GM19240 (cell line): ENCODE measurements around the gene SFXN3.

Source experiments
- DNase-seq: peaks from one replicate; pipeline ENCODE4 v3.0.0; 2011; ENCODE audit warnings: low spot score; ENCODE audit not compliant: insufficient read length

Gene SFXN3

DNA sequence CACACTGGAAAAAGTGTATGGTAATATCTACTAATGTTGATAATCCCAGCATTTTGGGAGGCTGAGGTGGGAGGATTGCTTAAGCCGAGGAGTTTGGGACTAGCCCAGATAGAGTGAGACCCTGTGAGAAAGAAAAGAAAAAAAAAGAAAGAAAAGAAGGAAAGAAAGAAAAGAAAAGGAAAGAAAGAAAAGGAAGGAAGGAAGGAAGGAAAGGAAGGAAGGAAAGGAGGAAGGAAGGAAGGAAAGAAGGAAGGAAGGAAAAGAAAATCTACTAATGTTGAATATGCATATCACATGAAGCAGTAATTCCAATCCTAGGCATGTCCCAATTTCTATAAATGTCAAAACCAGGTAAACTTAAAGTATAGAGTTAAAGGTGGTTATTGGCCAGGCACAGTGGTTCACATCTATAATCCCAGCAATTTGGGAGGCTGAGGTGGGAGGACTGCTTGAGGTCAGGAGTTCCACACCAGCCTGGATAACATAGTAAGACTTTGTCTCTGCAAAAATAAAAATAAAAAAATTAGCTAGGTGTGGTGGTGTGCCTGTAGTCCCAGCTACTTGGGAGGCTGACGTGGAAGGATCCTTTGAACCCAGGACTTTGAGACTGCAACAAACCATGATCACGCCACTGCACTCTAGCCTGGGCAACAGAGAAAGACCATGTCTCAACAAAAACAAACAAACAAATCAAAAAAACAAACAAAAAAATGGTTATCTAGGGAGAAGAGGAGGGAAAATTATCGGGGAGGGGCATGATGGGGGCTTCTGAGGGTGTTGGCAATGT lies 25.5 kb downstream of the SFXN3 start:
- no peak for DNase-seq

- peak; percentile 52 for DNase-seq
Measured at GRCh38 chr10:101060036-101060950, 29.3 kb downstream of the SFXN3 start.

GRCh38 chr10:101060951-101061623 lies 30.1 kb downstream of the SFXN3 start:
- DNase-seq: peak; percentile 84

DNA sequence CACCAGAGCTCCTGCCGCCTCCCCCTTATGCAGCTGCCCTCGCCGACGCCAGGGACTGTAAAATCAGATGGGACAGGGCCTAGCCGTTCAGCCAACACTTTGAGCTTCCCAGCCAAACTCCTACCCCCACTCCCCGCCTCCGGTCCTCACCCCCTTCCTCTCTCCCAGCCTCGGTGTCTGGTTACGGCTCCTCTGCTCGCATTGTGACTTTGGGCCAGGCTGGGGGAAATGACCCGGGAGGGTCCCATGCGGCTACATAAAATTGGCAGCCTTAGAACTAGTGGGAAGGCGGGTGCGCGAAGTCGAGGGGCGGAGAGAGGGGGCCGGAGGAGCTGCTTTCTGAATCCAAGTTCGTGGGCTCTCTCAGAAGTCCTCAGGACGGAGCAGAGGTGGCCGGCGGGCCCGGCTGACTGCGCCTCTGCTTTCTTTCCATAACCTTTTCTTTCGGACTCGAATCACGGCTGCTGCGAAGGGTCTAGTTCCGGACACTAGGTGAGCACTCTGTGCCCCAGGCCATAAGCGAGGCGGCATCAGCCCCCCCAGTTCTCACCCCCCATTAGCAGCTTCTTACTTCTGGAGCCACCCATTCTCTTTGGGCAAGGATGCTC lies 30.7 kb downstream of the SFXN3 start, which contains the start of gene KAZALD1:
KAZALD1 (plus strand) TSS at position 366 of the 608 bp plus-strand sequence. CDS start 604 bp downstream, outside the sequence.
- no peak for DNase-seq

DNA sequence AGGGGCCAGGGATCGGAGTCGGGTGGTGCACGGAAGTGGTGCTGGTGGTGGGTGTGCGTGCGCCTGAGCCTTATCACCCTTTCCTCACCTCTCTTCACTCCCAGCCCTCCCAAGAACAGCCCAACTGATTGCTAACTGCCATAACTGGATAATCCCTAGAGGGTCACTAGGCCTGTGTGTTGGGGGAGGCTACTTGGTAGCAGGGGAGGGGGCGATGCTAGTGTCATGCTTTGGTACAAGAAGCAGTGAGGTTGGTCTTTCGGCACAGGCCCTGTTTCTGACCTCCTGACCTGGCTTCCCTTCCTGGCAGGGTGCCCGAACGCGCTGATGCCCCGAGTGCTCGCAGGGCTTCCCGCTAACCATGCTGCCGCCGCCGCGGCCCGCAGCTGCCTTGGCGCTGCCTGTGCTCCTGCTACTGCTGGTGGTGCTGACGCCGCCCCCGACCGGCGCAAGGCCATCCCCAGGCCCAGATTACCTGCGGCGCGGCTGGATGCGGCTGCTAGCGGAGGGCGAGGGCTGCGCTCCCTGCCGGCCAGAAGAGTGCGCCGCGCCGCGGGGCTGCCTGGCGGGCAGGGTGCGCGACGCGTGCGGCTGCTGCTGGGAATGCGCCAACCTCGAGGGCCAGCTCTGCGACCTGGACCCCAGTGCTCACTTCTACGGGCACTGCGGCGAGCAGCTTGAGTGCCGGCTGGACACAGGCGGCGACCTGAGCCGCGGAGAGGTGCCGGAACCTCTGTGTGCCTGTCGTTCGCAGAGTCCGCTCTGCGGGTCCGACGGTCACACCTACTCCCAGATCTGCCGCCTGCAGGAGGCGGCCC lies 31.4 kb downstream of the SFXN3 start:
- DNase-seq: no peak

GRCh38 chr10:101063050-101063525 lies 32.1 kb downstream of the SFXN3 start:
- DNase-seq: no peak

- DNase-seq: no peak
Measured at GRCh38 chr10:101063548-101064414, 32.7 kb downstream of the SFXN3 start.

GRCh38 chr10:101064415-101065030 lies 33.5 kb downstream of the SFXN3 start:
- DNase-seq: no peak

DNA sequence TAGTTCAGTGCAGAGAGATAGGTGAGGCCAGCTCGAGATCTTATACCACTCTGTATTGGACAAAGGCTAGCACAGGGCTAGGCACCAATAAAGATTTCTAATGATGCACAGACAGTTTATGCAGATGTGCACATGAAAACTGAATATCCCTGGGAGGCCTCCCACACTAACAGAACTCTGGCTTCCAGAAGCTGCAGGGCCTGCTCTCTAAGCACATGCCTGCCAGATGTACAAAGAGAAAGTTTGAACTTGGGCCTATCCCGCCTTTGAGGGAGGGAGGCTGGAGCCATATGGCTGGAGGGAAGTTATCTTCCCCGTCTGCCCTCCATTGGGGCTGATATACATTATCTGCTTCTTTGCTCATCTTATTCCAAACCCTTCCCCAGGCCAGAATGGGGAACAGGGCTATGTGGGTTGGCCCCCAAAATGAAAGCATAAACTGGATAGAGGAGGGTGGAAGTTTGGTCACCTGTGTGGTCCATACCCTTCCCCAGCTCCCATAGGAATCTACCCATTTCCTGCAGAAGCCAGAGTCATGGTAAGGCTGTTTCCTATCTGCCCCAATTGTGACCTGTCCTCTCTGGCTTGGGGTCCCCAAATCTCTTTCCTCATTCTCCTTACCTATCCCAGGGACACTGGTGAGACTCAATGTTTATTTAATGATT lies 34.6 kb downstream of the SFXN3 start:
- DNase-seq: no peak

- no peak for DNase-seq
Measured at GRCh38 chr10:101066146-101066895, 35.3 kb downstream of the SFXN3 start.

DNA sequence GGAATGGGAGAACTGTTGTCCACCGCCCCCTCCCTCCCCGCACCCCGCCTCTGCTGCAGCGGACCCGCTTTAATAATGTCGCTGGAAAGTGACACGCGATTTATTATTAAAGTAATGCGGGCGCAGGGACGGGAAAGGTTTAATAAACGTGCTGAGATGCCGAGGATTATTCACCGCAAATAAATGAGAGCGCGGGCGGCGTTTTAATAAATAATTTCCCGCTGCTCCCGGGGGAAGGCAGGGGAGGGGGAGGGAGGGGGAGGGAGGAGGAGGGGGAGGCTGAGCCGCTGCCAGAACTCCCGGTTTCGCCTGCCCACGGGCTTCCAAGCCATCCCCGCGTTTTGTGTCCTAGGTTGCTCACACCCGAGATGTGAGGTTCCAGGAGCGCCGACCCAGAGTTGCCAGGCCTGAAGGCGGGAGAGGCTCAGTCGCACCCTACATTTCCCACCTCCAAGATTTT lies 35.9 kb downstream of the SFXN3 start:
- DNase-seq: no peak

GRCh38 chr10:101067356-101068083 lies 36.5 kb downstream of the SFXN3 start:
- peak; percentile 78 for DNase-seq

- DNase-seq: no peak
Measured at GRCh38 chr10:101069441-101069840, 38.4 kb downstream of the SFXN3 start.

DNA sequence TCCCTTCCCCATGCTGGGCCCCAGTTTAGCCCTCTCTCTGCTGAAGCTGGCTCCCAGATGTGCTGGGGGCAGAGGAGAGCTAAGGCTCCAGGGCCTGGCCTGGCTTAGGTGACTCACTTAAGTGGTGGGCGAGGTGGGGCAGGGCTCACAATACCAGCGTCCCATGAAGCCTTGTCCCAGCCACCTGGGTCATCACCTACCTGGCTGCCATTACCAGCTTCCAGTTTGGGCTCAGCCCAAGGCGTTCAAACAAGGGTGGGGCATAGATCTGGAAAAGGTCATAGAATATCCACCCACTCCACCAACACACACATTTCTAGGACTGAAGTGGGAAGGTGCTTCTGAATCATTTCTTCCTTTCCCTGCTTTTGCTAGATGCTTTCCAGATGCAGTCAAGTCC lies 39.1 kb downstream of the SFXN3 start:
- no peak for DNase-seq

GRCh38 chr10:101071267-101071884 lies 40.3 kb downstream of the SFXN3 start:
- DNase-seq: no peak

- no peak for DNase-seq
Measured at GRCh38 chr10:101071885-101072433, 40.9 kb downstream of the SFXN3 start.
